ENCODE data around the gene WDR27. TPM values are rescaled to one million over a fixed set of nuclear protein-coding genes. Genes with fewer than 3 reads are reported as not detected.

WDR27 gene
- total RNA-seq, 4 donors from 2014 or later: 12.4 to 38.7 (median 27.6) TPM

GRCh38 chr6:169500688-169501087, 201.1 kb downstream of the WDR27 start:
- Histone ChIP-seq H3K4me3 (no peak overlapping the region), H3K36me3 (peaks cover 0 to 4% (median 0%) of the 10 kb centered on the region in 3 donors), H3K4me1 (no peaks in the 10 kb centered on the region), H3K27ac (no peak overlapping the region), H3K9me3 (no peaks in the 10 kb centered on the region), H3K27me3 (no peaks in the 10 kb centered on the region)
- TF ChIP-seq CTCF (IDR thresholded peaks at IDR 0.05) (no peak), POLR2A (IDR thresholded peaks at IDR 0.05) (no peak)
- WGBS, 2 donors: 33 to 96% methylated on average over 1 to 11 of the region's 15 CpGs
- no peak for DNase-seq
- intact Hi-C loops (cut with DNase I): no loop called here

GRCh38 chr6:169499848-169500247, 202.0 kb downstream of the WDR27 start:
- no peak for DNase-seq
- no peaks in the 10 kb centered on the region for H3K4me1 ChIP-seq
- peaks cover 0 to 4% (median 0%) of the 10 kb centered on the region in 3 donors for H3K36me3 ChIP-seq
- intact Hi-C loops (cut with DNase I): no loop called here
- WGBS, 2 donors: 71 to 88% methylated on average over 6 of the region's 7 CpGs
- no peak overlapping the region for H3K27ac ChIP-seq
- H3K27me3 ChIP-seq: no peaks in the 10 kb centered on the region
- TF ChIP-seq CTCF (IDR thresholded peaks at IDR 0.05) (no peak), POLR2A (IDR thresholded peaks at IDR 0.05) (no peak)
- no peak overlapping the region for H3K4me3 ChIP-seq
- no peaks in the 10 kb centered on the region for H3K9me3 ChIP-seq

GRCh38 chr6:169498916-169499513, 202.8 kb downstream of the WDR27 start:
- intact Hi-C loops (cut with DNase I): no loop called here
- no peak for DNase-seq
- TF ChIP-seq POLR2A (IDR thresholded peaks at IDR 0.05) (no peak), CTCF (IDR thresholded peaks at IDR 0.05) (no peak)
- no peaks in the 10 kb centered on the region for H3K27me3 ChIP-seq
- no peaks in the 10 kb centered on the region for H3K9me3 ChIP-seq
- 83 to 86% methylated on average over 13 to 15 of the region's 15 CpGs for WGBS, 2 donors
- no peak overlapping the region for H3K4me3 ChIP-seq
- H3K27ac ChIP-seq: no peak overlapping the region
- H3K36me3 ChIP-seq: peaks cover 0 to 4% (median 0%) of the 10 kb centered on the region in 3 donors
- H3K4me1 ChIP-seq: no peaks in the 10 kb centered on the region

GRCh38 chr6:169495601-169496000, 206.2 kb downstream of the WDR27 start:
- no peak for DNase-seq
- no peaks in the 10 kb centered on the region for H3K36me3 ChIP-seq
- intact Hi-C loops (cut with DNase I): no loop called here
- no peak overlapping the region for H3K4me3 ChIP-seq
- TF ChIP-seq CTCF (IDR thresholded peaks at IDR 0.05) (no peak), POLR2A (IDR thresholded peaks at IDR 0.05) (no peak)
- H3K4me1 ChIP-seq: no peaks in the 10 kb centered on the region
- no peaks in the 10 kb centered on the region for H3K27me3 ChIP-seq
- no peak overlapping the region for H3K27ac ChIP-seq
- H3K9me3 ChIP-seq: no peaks in the 10 kb centered on the region

- intact Hi-C loops (cut with DNase I): no loop called here
- no peak for DNase-seq
- H3K4me3 ChIP-seq: no peak overlapping the region
- H3K36me3 ChIP-seq: no peaks in the 10 kb centered on the region
- no peak overlapping the region for H3K27ac ChIP-seq
- no peak for TF ChIP-seq CTCF (IDR thresholded peaks at IDR 0.05)
- TF ChIP-seq POLR2A (IDR thresholded peaks at IDR 0.05): no peak
- no peaks in the 10 kb centered on the region for H3K9me3 ChIP-seq
- no peaks in the 10 kb centered on the region for H3K27me3 ChIP-seq
- WGBS, 2 donors: 87 to 92% methylated on average over 3 of the region's 3 CpGs
- peaks cover 0 to 6% (median 0%) of the 10 kb centered on the region in 3 donors for H3K4me1 ChIP-seq
These were observed 207.8 kb downstream of the WDR27 start for GRCh38 chr6:169494038-169494437.

All from esophagus squamous epithelium (tissue), 5 donors.